Hippocampal formation (tissue), 2 donors: ENCODE measurements around the gene FNBP1.

Source experiments
- DNase-seq, 2 donors: peaks; one replicate each; lab custom pipeline; 2025; lab: John Stamatoyannopoulos, UW

The FNBP1 gene

DNA sequence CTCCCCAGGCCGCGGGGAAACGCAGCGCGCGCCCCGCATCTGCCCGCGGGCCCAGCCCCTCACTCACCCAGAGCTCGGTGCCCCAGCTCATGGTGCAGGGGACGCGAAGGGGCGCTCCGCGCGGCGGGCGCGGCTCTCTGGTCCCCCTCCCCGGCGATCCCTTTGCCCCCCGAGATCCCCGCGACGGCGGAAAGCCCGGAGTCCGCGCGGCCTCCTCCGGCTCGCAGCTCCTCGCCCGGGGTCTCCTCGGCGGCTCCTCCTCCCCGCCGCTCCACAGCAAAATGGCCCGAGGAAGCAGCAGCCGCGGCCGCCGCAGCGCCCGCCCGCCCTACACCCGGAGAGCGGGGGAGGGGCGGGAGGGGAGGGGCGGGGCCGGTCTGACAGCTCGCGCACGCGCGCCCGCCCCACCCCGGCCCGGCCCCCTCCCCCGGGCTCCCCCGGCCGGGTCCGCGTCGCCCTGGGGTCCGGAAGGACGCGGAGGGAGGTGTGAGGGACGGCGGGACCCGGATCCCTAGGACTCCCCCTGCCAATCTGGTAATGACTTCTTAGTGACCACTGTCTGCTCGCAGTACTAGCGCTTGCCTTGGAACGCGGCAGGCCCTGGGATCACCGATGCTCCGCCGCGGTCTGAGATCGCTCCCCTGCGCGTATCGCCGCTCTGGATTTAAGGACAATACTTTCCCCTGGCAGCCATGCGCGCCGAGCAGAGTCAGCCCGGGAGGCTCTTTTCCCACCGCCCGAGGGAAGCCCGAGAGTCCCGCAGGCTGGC, at the start of gene FNBP1:
TSS of gene FNBP1 (minus strand) at position 305 of the 769 bp plus-strand sequence. CDS start at position 91, 214 bp downstream.
- peak; percentile 68 to 87 for DNase-seq

DNA sequence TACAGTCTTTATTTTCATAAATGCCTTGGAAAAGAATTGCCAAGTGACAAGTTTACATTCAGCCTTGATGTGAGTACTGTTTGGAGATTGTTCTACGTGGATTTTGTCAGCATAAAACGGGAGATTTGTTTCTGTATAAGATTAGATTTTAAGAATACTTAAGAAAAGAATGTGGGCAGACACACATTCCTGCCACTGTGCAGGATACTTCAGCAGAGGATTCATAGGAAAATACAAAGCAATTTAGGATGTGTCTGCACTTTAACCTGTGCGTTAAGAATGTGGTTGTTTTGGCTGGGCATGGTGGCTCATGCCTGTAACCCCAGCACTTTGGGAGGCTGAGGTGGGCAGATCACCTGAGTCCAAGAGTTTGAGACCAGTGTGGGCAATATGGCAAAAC, 47.9 kb upstream of the FNBP1 start:
- DNase-seq, result no peak

DNA sequence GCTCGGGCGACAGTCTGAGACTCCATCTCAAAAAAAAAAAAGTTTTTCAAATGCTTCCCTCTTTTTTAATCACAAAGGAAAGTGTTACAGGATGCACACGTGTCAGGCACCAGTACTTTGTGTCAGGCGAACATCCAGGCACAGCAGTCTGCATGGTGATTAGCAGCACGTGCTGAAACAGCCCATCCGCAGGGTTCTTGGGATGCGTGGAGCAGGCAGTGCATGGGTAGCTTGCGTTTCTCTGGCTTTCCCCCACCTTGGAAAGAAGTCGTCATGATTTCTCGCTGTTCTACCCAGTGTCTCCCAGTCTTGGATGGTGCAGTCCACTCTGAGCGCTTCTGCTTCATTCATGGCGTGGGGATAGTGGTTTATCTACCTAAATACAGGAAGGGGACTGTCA, 46.2 kb upstream of the FNBP1 start:
- DNase-seq, result no peak

DNA sequence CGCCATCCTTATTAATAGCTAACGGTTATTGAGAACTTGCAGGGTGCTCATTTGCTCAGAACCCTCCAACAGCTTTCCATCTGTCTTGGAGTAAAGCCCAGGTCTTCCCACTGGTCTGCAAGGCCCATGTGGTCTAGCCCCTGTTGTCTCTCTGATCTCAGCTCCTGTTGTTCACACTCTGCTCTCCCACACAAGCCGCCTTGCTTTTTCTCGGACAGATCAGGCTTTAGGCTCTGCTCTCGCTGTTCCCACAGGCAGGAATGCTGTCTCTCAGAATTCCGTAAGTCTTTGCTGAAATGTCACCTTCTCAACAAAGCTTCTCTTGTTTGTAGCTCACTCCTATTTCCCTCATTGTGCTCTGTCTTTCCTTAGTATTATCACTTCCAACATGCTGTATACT, 45.1 kb upstream of the FNBP1 start:
- DNase-seq, result peak; percentile 19 to 57

DNA sequence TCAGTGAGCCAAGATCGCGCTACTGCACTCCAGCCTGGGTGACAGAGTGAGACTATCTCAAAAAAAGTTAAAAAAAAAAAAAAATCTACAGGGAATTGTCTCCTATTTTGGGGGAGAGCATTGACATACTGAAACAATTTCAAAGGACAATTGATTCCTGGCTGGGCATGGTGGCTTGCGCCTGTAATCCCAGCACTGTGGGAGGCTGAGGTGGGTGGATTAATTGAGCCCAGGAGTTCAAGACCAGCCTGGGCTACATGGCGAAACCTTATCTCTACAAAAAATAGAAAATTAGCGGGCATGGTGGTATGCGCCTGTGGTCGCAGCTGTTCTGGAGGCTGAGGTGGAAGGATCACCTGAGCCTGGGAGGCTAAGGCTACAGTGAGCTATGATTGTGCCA, 41.3 kb upstream of the FNBP1 start:
- no peak for DNase-seq

DNA sequence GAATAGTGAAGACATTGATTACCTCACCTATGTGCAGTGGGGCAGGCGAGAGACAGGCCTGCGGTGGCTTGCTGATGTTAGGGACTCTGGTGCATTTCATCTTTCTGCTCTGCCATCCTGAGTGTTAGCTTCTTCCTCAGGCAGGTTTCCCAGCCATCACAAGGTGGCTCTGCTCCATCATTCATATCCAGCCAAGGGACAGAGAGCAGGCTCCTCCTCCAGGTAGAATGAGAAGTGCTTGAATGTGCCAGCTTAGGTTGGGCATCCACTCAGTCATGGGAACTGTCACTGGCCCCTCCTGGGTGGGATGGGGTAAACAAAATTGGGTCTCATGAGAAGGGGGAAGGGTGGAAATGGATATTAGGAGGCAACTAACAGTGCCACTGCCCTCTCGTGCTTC, 35.6 kb upstream of the FNBP1 start:
- peak; percentile 44 to 49 for DNase-seq

DNA sequence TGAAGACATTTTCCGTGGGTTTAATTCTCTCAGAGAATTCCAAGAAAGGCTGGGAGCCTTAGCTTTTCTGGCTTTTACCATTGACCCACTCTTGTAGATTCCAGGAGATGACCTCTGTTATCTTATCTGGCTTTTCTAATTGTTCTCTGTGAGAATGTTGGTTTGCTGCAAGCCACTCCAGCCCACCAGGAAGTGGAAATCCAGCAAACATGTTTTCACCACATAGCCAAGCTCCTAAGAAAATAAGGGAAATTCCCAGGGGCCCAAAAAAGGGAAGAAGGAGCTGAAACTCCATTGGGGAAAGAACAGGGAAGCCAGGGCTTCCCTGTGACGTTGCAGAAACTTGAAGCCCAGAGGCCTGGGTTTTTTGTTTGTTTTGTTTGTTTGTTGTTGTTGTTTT, 30.4 kb upstream of the FNBP1 start:
- DNase-seq, result no peak

DNA sequence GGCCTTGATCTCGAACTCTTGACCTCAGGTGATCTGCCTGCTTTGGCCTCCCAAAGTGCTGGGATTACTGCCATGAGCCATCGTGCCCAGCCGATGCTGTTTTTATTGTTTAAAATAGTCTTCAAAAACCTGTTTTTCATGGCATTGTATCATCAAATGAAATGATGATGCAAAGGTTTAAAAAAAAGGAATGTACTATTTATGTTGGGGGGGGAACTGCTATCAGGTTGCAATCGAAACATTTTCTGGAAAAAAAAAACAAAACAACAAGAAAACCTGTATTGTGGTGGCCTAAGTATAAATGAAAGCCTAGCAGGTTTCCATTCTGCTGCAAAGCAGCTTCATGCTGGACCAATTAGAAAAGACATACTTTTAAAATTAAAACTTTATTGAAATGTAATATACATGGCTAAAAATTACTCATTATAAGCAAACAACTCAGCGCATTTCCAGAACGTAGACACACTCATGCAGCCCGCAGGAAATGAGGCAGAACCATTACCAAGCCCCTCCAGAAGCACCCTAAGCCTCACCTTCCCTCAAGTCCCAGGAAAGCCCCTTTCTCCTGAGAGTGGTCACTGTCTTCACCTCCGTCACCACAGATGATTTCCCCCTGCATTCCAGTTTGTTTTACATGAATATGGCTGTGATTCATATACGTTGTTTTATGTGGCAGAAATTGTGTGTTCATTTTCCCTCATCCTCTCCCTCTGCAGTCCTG, 29.7 kb upstream of the FNBP1 start:
- no peak for DNase-seq

DNA sequence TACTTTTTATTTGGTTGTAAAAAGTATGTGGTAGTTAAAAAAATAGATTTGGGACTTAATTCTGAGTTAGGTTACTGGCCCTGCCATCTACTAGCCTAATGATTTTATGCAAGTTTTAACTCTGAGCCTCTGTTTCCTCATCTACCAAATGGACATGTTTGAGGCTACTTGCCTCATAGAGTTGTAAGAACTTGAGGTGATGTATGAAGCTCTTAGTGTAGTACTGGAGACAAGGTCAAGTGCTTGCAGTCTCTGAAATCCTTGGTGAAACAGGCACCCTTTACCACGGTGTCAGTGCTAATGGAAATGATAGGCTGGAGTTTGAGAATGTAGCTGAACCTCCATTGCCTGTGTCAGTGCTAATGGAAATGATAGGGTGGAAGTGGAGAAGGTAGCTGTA, 26.1 kb upstream of the FNBP1 start:
- DNase-seq, result no peak

DNA sequence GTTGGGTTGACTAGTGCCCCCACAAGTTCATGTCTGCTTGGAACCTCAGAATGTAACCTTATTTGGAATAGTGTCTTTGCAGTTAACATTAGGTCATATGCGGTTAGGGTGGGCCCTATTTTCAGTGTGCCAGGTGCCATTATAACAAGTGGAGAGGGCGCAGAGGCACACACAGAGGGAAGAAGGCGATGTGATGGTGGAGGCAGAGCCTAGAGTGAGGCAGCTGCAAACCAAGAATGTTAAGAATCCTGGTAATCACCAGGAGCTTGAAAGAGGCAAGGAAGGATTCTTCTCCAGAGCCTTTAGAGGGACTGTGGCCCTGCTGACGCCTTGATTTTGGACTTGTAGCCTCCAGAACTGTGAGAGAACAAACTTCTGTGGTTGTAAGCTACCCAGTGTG, 21.6 kb upstream of the FNBP1 start:
- no peak for DNase-seq

DNA sequence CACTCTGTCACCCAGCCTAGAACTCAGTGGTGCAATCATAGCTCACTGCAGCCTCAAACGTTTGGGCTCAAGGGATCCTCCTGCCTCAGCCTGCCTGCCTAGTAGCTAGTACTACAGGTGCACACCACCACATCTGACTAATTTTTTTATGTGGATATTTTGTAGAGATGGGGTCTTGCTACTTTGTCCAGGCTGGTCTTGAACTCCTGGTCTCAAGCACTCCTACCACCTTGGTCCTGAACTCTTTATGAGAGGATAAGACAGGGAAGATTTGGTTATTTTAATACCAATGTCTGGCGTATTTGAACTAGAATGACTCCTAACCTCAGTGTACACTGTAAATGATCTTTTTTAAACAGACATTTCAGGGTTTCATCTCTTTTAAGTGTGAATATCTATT, 19.8 kb upstream of the FNBP1 start:
- DNase-seq, result no peak

DNA sequence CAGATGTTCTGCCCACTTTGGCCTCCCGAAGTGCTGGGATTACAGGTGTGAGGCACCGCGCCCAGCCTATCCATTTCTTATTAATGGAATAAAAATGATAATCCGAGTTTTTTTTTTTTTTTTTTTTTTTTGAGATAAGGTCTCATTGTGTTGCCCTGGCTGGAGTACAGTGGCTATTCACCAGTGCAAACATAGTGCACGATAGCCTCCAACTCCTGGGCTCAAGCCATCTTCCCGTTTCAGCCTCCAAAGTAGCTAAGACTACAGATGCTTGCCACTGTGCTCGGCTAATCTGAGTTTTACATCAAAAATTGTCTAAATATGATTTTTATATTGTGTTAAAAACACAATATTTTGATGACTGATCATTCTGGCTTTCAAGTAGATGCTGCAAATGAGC, 17.3 kb upstream of the FNBP1 start:
- no peak for DNase-seq

DNA sequence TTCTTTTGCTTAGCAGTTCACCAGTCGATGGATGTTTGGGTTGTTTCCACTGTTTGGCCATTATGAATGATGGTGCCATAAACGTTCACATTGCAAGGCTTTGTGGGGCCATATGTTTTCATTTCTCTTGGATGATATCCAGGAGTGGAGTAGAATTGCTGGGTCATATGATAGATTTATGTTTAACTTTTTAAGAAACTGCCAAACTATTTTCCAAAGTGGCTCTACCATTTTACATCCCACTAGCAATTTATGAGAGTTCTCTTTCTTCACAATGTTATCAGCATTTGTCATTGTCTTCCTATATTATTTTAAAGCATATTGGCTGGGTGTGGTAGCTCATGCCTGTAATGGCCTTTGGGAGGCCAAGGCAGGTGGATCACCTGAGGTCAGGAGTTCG, 15.9 kb upstream of the FNBP1 start:
- DNase-seq, result no peak

DNA sequence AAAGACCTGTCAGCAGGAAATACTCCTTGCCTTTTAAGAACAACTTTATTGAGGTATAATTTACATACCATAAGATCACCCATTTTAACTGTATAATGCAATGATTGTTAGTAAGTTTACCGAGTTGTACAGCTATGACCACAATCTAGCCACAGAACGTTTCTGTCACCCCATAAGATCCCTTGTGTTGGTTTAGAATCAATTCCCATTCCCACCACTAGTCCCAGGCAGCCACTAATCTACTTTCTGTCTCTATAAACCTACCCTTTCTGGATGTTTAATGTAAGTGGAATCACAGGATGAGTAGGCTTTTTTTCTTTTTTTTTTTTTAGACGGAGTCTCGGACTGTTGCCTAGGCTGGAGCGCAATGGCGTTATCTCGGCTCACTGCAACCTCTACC, 15.2 kb upstream of the FNBP1 start:
- DNase-seq, result no peak

DNA sequence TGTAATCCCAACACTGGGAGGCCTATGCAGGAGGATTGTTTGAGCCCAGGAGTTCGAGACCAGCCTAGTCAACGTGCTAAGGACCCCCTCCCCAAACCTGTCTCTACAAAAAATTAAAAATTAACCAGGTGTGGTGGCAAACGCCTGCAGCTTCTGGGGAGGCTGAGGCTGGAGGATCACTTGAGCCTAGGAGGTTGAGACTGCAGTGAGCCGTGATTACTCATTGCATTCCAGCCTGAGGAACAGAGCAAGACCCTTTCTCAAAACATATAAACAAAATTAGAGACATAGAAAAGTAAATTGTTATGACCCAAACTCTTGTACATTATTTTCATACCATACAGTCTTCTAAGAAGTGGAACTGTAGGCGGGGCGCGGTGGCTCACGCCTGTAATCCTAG, 11.8 kb upstream of the FNBP1 start:
- DNase-seq, result no peak

DNA sequence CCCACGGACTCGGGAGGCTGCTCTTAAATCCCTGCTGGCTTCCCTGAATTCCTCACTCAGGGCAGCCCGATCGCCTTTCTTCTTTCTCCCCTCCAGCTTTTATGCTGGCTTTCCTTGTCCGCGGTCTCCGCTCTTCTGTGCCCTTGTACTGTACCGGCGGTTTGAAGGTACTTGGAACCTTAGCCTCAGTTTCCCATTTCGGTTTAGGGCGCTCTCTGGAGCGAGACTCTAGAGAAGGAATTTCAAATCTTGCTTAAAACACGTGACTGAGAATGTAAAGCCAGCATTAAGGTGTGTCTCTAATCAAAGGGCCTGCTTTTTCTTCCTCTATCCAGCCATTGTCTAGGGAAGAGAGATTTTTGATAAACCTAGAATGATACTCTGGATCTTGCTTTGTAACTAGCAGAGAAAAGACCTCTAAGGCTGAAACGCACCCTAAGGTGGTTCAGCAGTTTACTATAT, 11.4 kb upstream of the FNBP1 start:
- no peak for DNase-seq

DNA sequence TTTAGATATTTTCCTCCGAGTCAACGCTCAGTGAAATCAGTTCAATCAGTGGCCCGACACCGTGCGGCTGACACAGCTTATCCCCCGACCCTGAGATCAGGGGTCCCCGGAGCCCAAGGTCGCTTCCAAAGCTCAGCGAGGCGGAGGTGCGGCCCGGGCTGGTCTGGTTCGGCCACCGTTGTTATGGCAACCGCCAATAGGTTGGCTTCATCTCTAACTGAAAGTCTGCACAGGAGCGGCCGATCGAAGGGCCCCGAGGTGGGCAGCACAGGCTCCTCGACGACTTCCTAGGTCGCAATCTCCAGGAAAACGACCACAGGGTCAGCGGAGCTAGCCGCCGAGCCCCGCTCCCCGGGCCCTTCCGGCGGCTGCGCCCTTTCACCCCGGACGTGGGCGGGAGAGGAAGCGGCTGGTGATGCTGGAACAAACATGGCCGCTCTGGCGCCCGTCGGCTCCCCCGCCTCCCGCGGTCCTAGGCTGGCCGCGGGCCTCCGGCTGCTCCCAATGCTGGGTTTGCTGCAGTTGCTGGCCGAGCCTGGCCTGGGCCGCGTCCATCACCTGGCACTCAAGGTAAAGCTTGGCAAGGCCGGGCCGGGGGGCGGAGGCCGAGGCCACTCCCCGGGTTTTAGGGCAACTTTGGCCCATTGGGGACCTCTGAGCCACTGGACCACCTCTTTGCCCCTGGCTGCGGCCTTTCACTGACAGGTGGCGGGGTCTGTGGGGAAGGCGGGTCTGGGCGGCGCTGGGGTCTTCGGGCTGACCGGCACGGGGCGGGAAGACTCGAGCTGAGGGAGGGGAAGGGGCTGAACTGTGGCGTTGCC, 10.7 kb upstream of the FNBP1 start, which contains the start of gene GPR107:
TSS of gene GPR107 (plus strand) at position 403 of the 821 bp plus-strand sequence. CDS start at position 430, 27 bp downstream.
- peak; percentile 49 to 73 for DNase-seq

DNA sequence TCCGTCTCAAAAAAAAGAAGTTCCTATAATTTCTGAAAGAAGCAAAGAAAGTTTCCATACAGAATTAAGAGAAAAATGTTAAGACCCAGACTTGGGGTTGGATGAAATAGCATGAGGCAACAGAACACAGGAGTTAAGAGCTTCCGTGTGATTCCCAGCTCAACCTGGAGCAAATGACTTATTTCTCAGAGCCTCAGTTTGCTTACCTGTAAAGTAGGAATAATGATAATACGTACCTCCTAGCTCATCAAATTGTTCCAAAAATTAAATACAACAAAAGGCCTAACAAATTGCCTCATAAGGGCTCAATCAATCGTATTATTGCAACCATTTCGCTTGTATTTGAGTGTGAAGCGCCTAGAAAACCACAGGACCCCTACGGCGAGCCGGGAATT, 10.1 kb upstream of the FNBP1 start:
- no peak for DNase-seq

DNA sequence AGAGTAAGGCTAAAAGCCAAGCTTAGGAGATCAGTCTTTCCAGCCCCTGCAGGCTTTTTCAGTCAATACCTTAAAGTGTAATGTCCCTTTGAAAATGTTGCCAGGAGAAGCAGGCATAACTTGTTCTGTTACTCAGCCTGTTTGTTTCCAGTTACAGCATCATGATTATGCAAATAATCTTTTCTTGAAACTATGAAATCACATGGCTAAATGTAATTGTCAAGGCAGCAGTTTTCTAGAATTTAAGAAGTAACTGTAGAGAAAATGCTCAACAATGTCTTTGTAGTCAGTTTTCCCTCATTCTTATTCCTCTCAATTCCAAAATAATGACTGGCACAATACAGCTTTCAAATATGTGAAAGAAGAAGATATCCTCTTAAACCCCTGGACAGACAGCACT, 8.9 kb upstream of the FNBP1 start:
- DNase-seq, result no peak

DNA sequence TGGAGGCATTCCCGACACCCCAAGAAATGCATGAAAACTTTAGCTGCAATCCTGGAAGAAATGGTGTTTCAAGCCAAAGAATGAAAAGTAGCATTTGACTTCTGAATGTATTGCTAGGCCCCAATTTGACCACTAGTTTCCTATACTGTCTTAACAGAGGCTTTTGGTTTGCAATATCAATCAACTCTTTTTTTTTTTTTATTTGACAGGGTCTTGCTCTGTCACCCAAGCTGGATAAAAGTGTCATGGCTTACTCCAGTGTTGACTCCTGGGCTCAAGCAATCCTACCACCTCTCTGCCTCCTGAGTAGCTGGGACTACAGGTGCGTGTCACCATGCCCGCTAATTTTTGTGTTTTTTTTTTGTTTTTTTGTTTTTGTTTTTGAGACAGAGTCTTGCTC, 7.5 kb upstream of the FNBP1 start:
- DNase-seq, result no peak

DNA sequence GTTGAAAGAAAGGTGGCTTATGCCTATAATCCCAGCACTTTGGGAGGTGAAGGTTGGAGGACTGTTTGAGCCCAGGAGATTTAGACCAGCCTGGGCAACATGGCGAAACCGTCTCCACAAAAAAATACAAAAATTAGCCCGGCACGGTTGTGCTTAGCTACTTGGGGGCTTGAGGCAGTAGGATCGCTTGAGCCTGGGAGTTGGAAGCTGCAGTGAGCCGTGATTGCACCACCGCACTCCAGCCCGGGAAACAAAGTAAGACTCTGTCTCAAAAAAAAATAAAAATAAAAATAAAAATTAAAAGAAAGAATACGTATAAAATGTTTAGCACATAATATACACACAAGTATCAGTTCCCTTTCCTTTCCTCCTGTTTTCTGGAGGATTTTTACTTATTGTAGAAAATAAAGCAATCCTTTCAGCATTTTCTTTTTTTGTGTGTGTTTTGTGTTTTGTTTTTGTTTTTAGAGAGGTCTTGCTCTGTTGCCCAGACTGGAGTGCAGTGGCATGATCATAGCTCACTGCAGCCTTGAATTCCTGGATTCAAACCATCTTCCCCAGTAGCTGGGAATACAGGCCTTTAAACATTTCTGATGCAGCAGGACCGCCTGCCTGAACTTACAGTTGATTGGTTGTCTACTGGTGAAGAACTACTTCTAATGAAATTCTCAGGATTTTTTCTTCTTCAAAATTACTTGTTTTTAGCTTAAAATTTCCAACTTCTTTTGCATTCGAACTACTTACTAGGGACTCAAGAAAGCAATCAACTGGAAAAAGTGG, 6.6 kb upstream of the FNBP1 start:
- DNase-seq, result no peak
